PC-9 (cell line): ENCODE data around the gene ADAMTSL2. TPM values are rescaled to one million over a fixed set of nuclear protein-coding genes. Genes with fewer than 3 reads are reported as not detected.

Experiments used
- BruUV-seq: library from RNA; stranded (reverse); fragments of 400-500 nt; replicated peaks from 2 replicates; lab custom pipeline; 2021; lab: Mats Ljungman, UMichigan
- CTCF ChIA-PET: fragments of 300-600 bp; sonication (Branson Sonifier 250); formaldehyde crosslinking; loops from one replicate; lab custom pipeline; 2022; ENCODE audit warnings: antibody characterized with exemption; lab: Charles Lee
- POLR2A ChIA-PET: fragments of 300-600 bp; sonication (Branson Sonifier 250); formaldehyde crosslinking; loops from one replicate; lab custom pipeline; 2022; ENCODE audit warnings: antibody characterized with exemption; ENCODE audit not compliant: unreplicated experiment; lab: Charles Lee
- DNase-seq, 2 experiments: peaks; one replicate each; pipeline versions ENCODE4 v3.0.0 to v3.0.0-alpha.2; 2015 to 2022; ENCODE audit warnings: mixed read lengths in 1 of 2
- H2AFZ ChIP-seq: fragments of 200-600 bp; sonication (generic); 2 replicates; pipeline ENCODE4 v1.8.1; 2017; ENCODE audit warnings: antibody characterized with exemption
- H3F3A ChIP-seq: fragments of 200-600 bp; sonication (generic); 2 replicates; pipeline ENCODE4 v1.8.1; 2017; ENCODE audit warnings: antibody characterized with exemption, mild to moderate bottlenecking, low read depth; ENCODE audit not compliant: insufficient read depth
- H3K27ac ChIP-seq: fragments of 200-600 bp; sonication (generic); 2 replicates; pipeline ENCODE4 v1.6.1; 2016; ENCODE audit warnings: mixed run types
- H3K27me3 ChIP-seq: fragments of 200-600 bp; sonication (generic); 2 replicates; pipeline ENCODE4 v1.6.1; 2016; ENCODE audit warnings: low read depth, mixed run types; ENCODE audit not compliant: insufficient read depth
- H3K36me3 ChIP-seq: fragments of 200-600 bp; sonication (generic); 2 replicates; pipeline ENCODE4 v1.6.1; 2016; ENCODE audit warnings: low read depth, mixed run types
- H3K4me1 ChIP-seq: fragments of 200-600 bp; sonication (generic); replicated peaks from 2 replicates; pipeline ENCODE4 v1.6.1; 2016; ENCODE audit warnings: mixed run types; ENCODE audit not compliant: insufficient read depth
- H3K4me2 ChIP-seq: fragments of 200-600 bp; sonication (generic); 2 replicates; pipeline ENCODE4 v1.6.1; 2017; ENCODE audit warnings: mixed run types
- H3K4me3 ChIP-seq: fragments of 200-600 bp; sonication (generic); 2 replicates; pipeline ENCODE4 v1.6.1; 2016; ENCODE audit warnings: mixed run types
- H3K79me2 ChIP-seq: fragments of 200-600 bp; sonication (generic); 2 replicates; pipeline ENCODE4 v1.6.1; 2017; ENCODE audit warnings: low read depth, mixed run types
- H3K9me2 ChIP-seq: fragments of 200-600 bp; sonication (generic); 2 replicates; pipeline ENCODE4 v1.8.1; 2017; ENCODE audit warnings: mild to moderate bottlenecking; ENCODE audit not compliant: insufficient read depth
- H3K9me3 ChIP-seq: fragments of 200-600 bp; sonication (generic); 2 replicates; pipeline ENCODE4 v1.8.1; 2016; ENCODE audit warnings: low read depth; ENCODE audit not compliant: insufficient read depth
- H4K20me1 ChIP-seq: fragments of 200-600 bp; sonication (generic); 2 replicates; pipeline ENCODE4 v1.8.1; 2017; ENCODE audit not compliant: insufficient read depth
- CTCF ChIP-seq: fragments of 200-600 bp; sonication (generic); conservative IDR thresholded peaks from 2 replicates; pipeline ENCODE4 v1.6.1; 2017; ENCODE audit warnings: mixed run types, antibody characterized with exemption, mild to moderate bottlenecking, moderate library complexity
- EZH2 ChIP-seq: fragments of 200-600 bp; sonication (generic); IDR thresholded peaks from 2 replicates; pipeline ENCODE4 v1.8.0; 2017; ENCODE audit warnings: antibody characterized with exemption, low read depth
- intact Hi-C: fragments of 100-400 bp; cut with micrococcal nuclease; formaldehyde crosslinking; loops from one replicate; pipeline ENCODE4 v1.10.0; 2022; ENCODE audit not compliant: unreplicated experiment
- total RNA-seq: library from RNA; stranded (reverse); gene quantifications from 2 replicates; pipeline ENCODE4 v1.2.3, GENCODE V29; 2021

The ADAMTSL2 gene
- total RNA-seq, 1 experiment from 2014 or later, result 0.39 TPM

- peaks cover 5% of the 10 kb centered on the region; the same call in 1 of the 2 replicates for H3F3A ChIP-seq
- TF ChIP-seq EZH2, result no peak
- TF ChIP-seq CTCF, result no peak
- H4K20me1 ChIP-seq, result no peaks in the 10 kb centered on the region
- no TSS peak for BruUV-seq
- H3K9me2 ChIP-seq, result no peaks in the 10 kb centered on the region
- peaks cover 26% of the 10 kb centered on the region for H3K4me1 ChIP-seq
- no peaks in the 10 kb centered on the region for H3K9me3 ChIP-seq
- no peaks in the 10 kb centered on the region for H3K36me3 ChIP-seq
- CTCF ChIA-PET, result interaction anchor here (1.2 kb wide), 1 partner anchor 158 kb away, joined by 3 read pairs; no protein-coding TSS in a partner anchor
- POLR2A ChIA-PET, result no interaction called here
- H3K27ac ChIP-seq, result no peak overlapping the region
- no peak overlapping the region for H3K4me2 ChIP-seq
- no peak overlapping the region for H2AFZ ChIP-seq
- DNase-seq, result no peak
- H3K79me2 ChIP-seq, result no peaks in the 10 kb centered on the region
- no peak overlapping the region for H3K4me3 ChIP-seq
- intact Hi-C loops, result loop anchor here (2.0 to 5.0 kb wide), 2 partner anchors 130 to 465 kb away; partner anchors contain the start of genes SURF1 and SURF2
- H3K27me3 ChIP-seq, result peaks cover 27% of the 10 kb centered on the region
Measured at GRCh38 chr9:133487331-133487725, 47.2 kb upstream of the ADAMTSL2 start.

GRCh38 chr9:133488686-133489252, 45.7 kb upstream of the ADAMTSL2 start:
- Histone ChIP-seq H4K20me1 (no peaks in the 10 kb centered on the region), H3K4me1 (peaks cover 24% of the 10 kb centered on the region), H3K27me3 (peaks cover 40% of the 10 kb centered on the region), H3K4me3 (no peak overlapping the region), H3K9me3 (no peaks in the 10 kb centered on the region), H3K79me2 (no peaks in the 10 kb centered on the region), H3K9me2 (no peaks in the 10 kb centered on the region), H2AFZ (no peak overlapping the region), H3K36me3 (no peaks in the 10 kb centered on the region), H3K27ac (no peak overlapping the region), H3F3A (no peaks in the 10 kb centered on the region; the same call in 1 of the 2 replicates), H3K4me2 (no peak overlapping the region)
- CTCF ChIA-PET, result no interaction called here
- POLR2A ChIA-PET, result no interaction called here
- BruUV-seq, result no TSS peak
- DNase-seq, result no peak
- intact Hi-C loops, result loop anchor here (5.0 kb wide), 1 partner anchor 131 kb away; the partner anchor contains the start of genes SURF1 and SURF2
- no peak for TF ChIP-seq EZH2
- no peak for TF ChIP-seq CTCF

DNA sequence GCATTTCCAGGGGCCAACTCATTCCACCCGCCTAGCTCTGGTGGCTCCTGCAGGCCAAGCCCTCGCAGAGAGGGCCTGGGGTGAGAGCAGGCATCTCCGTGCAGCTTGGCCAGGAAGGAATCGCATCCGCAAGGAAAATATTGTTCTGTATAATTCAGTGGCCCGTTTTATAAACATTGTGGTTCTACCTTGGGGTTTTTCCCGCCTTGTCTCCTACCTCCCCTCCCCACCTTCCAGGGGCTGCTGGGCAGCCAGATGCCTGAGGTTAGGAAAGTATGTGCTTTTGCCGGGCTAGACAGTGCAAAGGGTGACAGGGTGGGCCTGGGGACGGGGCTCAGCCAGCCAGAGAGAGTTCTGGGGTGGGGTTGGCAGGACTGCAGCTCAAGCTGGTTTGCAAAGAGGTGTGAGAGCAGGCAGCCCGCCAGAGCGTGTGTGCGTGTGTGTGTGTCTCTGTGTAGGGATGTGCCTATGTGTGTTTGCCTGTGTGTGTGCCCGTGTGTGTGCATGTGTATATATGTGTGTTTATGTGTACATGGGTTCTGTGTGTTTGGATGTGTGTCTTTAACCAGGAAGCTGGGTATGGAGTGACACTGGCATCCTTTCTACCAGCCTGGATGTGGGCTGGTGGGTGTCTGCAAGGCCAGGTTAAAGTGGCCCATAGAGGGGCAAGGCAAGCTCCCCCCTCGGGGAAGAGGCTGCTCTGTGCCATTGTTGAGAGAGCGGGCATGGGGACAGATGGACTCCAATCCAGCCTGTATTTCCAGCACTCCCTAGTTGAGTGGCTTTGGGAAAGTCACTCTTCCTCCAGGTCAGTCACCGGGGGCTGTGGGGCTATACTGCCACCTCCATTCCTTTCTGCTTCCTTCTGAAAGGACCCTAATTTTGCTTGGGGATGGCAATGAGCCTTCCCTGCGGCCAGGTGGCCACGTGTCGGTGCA, 45.0 kb upstream of the ADAMTSL2 start:
- intact Hi-C loops, result loop anchor here (5.0 kb wide), 1 partner anchor 132 kb away; the partner anchor contains the start of genes SURF1 and SURF2
- no peaks in the 10 kb centered on the region for H3K79me2 ChIP-seq
- H3K27ac ChIP-seq, result no peak overlapping the region
- no peak for TF ChIP-seq EZH2
- no peak for TF ChIP-seq CTCF
- no peak for DNase-seq
- H3K36me3 ChIP-seq, result no peaks in the 10 kb centered on the region
- H3K4me1 ChIP-seq, result peaks cover 18% of the 10 kb centered on the region
- H3K9me2 ChIP-seq, result no peaks in the 10 kb centered on the region
- H2AFZ ChIP-seq, result no peak overlapping the region
- H3K4me3 ChIP-seq, result no peak overlapping the region
- H3F3A ChIP-seq, result no peaks in the 10 kb centered on the region; the same call in 1 of the 2 replicates
- H3K9me3 ChIP-seq, result no peaks in the 10 kb centered on the region
- H4K20me1 ChIP-seq, result no peaks in the 10 kb centered on the region
- H3K27me3 ChIP-seq, result peaks cover 48% of the 10 kb centered on the region
- POLR2A ChIA-PET, result interaction anchor here (0.5 kb wide), 1 partner anchor 211 kb away, joined by 6 read pairs; no protein-coding TSS in a partner anchor
- CTCF ChIA-PET, result no interaction called here
- BruUV-seq, result no TSS peak
- H3K4me2 ChIP-seq, result no peak overlapping the region
